ENCODE data around the gene USP2.

The USP2 gene

GRCh38 chr11:119322360-119322739 lies 59.1 kb downstream of the USP2 start:
- DNase-seq (ENCODE audit: low spot score): no peak

DNA sequence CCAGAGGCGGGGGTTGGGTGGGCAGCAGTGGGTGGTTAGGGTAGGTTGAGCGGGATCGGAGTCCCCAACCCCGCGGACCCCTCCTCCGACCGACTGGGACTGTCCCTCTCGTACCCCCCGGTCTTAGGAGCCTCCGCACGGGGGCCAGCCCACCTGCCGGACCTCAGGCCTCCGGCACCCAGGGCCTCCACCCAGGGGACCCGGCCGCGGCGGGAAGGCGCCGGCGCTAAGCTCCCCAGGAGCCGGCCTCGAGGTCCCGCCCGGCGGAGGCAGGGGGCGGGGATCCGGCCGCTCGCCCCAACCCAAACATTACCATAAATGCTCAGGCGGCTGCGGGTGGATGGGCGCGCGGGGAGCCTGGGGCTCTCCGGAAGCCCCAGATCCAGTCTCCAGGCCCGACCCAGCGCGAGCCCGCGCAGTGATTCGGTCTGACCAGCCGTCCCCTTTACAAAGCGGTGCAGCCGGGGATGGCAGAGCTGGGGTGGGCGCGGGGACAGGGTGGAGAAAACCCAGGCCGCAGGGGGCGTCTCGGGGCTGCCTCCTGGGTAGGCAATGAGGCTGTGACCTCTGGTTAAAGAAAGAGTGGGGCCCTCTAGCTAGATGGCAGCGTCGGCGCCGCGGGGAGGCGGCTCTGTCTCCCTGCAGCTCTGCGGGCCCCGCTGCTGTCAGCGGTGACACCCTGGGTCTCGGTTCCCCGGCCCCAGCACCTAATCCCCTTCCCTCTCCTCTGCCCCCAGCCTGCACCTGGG lies 60.5 kb downstream of the USP2 start:
- DNase-seq (ENCODE audit: low spot score): peak; percentile 79

GRCh38 chr11:119320240-119320775 lies 61.2 kb downstream of the USP2 start:
- DNase-seq (ENCODE audit: low spot score): peak; percentile 76

- no peak for DNase-seq (ENCODE audit: low spot score)
Observed at GRCh38 chr11:119319700-119320239, 61.7 kb downstream of the USP2 start.

- DNase-seq (ENCODE audit: low spot score): no peak
Observed at GRCh38 chr11:119319136-119319699, 62.3 kb downstream of the USP2 start.

DNA sequence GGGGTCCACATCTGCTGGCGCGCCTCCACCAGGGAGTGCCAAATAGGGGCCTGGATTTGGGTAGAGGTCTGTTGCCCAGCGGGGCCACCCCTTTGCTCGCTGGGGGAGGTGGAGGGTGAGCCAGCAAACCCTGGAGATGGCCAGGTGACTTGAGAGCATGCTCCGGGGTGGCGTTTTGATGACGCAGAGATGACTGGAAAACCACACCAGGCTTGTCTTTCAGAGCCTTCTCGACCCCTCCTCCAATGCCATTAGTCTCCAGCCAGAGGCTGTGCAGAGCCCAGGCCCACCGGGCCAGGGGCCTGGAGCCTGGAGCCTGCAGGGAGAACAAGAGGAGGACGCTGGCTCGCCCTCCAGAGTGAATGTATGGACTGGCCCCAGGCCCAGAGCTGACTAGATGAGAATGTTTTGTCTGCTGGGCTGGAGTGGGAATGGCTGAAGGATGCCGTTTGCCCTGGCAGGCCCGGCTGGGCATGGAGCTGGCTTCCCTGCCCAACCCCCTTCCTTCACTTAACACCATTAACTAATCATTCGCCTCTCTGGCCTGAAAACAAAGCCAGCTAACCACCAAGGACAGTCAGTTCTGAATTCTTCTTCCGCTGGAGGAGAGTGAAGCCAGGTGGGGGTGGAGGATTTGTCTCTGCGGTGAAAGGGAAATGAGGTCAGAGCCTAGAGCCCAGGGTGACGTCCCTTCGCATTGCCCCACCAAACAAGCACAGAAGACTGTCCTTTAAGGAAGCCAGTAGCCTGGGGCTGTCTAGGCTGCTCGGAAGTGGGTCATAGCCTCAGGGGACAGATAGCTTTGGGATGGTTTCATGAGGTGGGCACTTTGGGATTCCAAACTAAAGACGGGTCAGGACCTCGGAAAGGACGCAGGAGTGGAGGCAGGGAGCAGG lies 63.0 kb downstream of the USP2 start:
- peak; percentile 50 for DNase-seq (ENCODE audit: low spot score)

DNA sequence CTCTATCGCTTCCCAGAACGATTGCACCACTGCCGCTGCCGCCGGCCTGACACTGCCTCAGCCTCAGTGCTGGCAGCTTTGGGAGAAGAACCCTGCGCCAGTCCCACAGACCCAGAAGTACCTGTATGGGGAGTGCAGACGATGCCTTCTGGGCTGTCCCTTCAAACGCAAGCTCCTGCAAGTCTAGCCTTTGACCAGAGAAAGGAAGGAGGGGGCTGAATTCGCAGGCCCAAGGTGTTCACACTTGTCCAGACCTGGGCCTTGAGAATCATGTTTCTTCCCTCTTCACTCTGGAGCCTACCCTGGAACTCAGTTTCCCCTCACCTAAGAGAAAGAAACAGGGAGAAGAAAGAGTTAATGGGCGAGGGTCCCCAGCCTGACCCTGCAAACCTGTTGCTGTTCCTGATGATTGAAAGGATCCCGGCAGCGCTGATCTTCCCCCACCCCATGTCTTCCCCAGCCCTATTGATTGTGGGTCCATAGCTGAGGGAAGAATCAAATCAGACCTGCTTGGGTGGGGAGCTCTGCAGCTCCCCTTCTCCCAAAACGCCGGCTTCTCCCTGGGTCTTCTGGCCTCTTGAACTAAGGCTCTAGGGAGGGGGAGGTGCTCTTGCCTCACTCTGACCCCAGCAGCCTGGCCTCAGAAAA lies 63.8 kb downstream of the USP2 start:
- no peak for DNase-seq (ENCODE audit: low spot score)

DNA sequence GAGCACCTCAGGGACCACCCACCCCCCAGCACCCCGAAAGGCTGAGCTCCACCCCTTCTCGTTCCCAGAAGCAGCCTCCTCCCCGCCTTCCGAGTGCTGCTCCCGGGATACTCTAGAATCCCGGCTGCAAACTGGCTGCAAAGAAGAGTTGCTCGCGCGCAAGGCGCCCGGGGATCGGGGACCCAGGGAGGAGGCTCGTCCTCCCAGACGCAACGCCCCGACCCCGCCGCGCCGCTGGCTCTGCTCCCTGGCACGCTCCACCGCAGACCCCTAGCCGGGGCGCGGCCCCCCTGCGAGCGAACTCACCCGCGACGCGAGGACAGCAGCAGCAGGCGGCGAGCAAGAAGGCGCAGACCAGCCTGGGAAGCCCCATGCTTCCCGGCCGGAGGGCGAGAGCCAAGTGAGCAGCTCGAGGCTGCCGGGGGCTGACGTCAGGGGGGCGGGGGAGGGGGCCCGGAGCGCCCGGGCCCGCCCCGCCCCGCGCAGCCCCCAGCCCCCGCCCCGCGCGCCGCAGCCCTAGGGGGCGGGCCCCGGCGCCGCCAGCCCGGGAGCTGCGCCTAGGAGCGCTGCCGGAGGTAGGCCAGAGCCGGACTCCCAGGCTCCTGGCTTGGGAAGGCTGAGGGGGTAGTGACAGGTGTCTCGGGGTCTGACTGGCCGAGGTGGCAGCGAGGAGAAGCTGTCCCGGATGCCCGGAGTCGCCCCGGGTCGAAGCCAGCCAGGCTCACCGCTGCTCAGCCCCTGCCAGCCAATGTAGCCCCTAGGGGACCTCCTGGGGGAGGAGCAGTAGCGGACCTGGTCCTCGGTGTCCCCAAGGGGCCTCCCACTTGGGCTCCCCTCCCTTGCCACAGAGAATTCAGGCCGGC lies 64.5 kb downstream of the USP2 start, which contains the start of gene MCAM:
MCAM (minus strand) TSS at position 402 of the 863 bp plus-strand sequence; CDS start at position 373, 29 bp downstream.
- DNase-seq (ENCODE audit: low spot score): peak; percentile 83

DNA sequence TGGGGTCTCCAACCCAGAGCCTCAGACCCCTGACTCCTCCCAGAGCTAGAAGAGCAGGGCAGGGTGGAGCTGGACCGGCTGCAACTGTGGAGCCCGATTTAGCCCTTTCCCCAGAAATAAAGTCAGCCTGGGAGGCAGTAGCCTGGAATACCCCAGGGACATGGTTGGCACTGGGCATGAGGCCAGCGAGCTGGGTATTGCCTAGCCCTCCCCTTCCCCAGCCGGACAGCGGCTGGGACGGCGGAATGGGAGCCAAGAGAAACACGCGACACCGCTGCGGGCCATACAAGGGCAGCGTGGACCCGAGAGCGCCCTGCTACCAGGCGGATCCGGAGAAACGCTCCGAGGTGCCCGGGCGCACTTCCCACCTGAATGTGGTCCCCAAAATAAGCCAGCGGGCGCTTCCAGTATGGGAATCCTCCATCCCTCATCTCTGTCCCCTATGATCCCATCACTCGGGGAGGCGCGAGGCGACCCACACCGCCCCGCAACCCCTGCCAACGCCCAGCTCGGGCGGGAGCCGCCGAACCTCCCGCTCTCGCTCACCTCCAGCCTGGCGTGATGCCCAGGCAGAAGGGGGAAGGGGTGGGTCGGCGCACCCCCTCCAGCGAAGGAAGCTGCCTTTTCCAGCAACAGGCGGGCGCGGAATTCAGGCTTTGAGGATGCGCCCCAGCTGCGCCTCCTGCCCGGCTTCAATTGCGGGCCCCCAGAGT lies 65.3 kb downstream of the USP2 start:
- no peak for DNase-seq (ENCODE audit: low spot score)

DNA sequence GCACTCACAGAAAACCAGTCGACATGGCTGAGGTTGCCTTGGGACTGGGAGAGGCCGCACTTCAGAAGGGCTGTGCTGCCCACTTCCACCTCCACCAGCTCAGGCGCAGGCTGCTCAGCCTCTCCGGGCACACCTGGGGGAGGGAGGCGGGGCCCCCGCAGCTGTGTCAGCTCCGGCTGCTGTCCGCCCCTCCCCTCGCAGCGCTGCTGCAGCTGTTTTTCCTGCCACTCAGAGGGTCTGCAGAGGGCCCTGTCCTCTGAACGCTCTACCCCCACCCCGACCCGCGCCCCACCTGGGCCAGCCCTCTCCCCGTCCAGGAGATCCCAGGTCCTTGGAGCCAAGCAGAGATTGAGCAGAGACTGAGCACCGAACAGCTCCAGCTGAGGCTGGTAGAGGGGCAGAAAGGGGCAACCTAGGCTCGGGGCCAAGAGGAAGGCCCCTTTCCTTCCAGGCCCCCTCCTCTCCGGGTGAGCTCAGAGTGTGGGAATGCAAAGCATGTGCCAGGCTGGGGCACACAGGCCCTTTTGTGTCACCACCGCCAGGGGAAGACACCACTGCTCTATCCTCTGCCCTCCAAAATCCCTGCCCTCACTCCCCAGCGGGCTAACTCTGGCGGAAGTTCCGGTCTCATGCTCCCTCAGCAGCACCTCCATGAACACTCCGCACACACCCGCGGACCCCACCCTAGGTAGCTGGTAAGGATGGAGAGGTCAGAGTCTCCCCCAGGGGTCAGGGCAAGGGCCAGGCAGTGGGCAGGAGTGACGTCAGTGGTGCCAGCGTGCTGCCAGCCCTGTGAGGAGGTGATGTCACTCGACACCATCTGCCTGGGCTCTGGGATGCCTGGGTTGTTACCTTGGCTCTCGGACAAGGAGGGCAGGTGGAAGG lies 66.1 kb downstream of the USP2 start:
- DNase-seq (ENCODE audit: low spot score): peak; percentile 79

DNA sequence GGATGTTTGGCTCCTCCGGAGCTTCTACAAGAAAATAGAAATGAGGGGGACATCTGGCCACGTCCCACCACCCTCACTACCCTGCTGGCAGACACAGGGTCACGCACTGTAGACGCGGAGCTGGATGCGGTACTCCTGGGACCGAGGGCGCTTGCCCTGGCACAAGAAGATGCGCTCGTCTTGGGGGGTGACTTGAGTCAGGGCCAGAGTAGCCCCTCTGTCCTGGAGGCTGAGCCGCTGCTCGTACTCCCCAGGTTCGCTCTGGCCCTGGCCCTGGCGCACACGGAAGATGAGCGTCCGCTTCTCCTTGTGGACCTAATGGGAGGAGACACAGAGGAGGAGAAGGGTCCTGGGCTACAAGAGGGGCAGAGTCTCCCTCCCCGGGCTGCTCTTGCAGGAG lies 66.8 kb downstream of the USP2 start:
- no peak for DNase-seq (ENCODE audit: low spot score)

- no peak for DNase-seq (ENCODE audit: low spot score)
Observed at GRCh38 chr11:119310682-119311052, 70.8 kb downstream of the USP2 start.

- DNase-seq (ENCODE audit: low spot score): no peak
Observed at GRCh38 chr11:119309953-119310681, 71.4 kb downstream of the USP2 start.

DNA sequence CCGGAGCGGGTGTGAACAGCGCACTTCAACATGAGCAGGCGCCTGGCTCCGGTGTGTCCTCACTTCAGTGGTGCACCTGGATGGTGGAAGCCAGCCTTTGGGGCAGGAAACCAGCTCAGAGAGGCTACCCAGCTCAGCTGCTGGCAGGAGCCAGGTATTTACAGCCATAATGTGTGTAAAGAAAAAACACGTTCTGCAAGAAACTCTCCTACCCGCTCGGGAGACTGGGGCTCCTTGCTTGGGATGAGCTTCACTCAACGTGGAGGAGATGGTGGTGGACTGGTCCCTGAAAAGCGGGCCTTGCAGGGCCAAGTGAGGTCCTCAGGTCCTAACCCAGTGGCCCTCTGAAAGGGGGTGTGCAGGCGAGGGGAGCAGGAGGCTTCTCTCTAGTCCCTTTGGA lies 72.1 kb downstream of the USP2 start:
- no peak for DNase-seq (ENCODE audit: low spot score)

GRCh38 chr11:119307974-119308373 lies 73.5 kb downstream of the USP2 start:
- DNase-seq (ENCODE audit: low spot score): no peak

GRCh38 chr11:119307219-119307618 lies 74.3 kb downstream of the USP2 start:
- DNase-seq (ENCODE audit: low spot score): no peak

GRCh38 chr11:119306373-119306890 lies 75.1 kb downstream of the USP2 start:
- DNase-seq (ENCODE audit: low spot score): no peak

Data from iPS-NIHi11 (cell line).